ENCODE measurements around the gene CDK19.

The CDK19 gene

GRCh38 chr6:110710115-110710514 lies 105.2 kb downstream of the CDK19 start:
- no peak overlapping the region for H3K9ac ChIP-seq (ENCODE audit: low read depth in 1 of 2, low read length in 2 of 2)
- no peak overlapping the region for H3K4me3 ChIP-seq (ENCODE audit: low read depth in 1 of 2, low read length in 2 of 2)
- no peak overlapping the region for H3K27ac ChIP-seq (ENCODE audit: low read depth, low read length)
- no peaks in the 10 kb centered on the region for H3K4me1 ChIP-seq (ENCODE audit: control insufficient read depth in 1 of 2, insufficient read depth in 2 of 2, low read length in 2 of 2)
- no peaks in the 10 kb centered on the region for H3K27me3 ChIP-seq (ENCODE audit: control insufficient read depth in 1 of 2, insufficient read depth in 2 of 2, low read length in 2 of 2)
- no peaks in the 10 kb centered on the region for H3K36me3 ChIP-seq (ENCODE audit: control insufficient read depth in 1 of 2, insufficient read depth in 2 of 2, low read length in 2 of 2)
- no peaks in the 10 kb centered on the region for H3K9me3 ChIP-seq (ENCODE audit: control insufficient read depth in 1 of 2, low read length in 2 of 2)

GRCh38 chr6:110708295-110708950 lies 106.8 kb downstream of the CDK19 start:
- no peak overlapping the region for H3K9ac ChIP-seq (ENCODE audit: low read depth in 1 of 2, low read length in 2 of 2)
- H3K9me3 ChIP-seq (ENCODE audit: control insufficient read depth in 1 of 2, low read length in 2 of 2): no peaks in the 10 kb centered on the region
- no peaks in the 10 kb centered on the region for H3K36me3 ChIP-seq (ENCODE audit: control insufficient read depth in 1 of 2, insufficient read depth in 2 of 2, low read length in 2 of 2)
- H3K27ac ChIP-seq (ENCODE audit: low read depth, low read length): no peak overlapping the region
- H3K4me1 ChIP-seq (ENCODE audit: control insufficient read depth in 1 of 2, insufficient read depth in 2 of 2, low read length in 2 of 2): no peaks in the 10 kb centered on the region
- no peak overlapping the region for H3K4me3 ChIP-seq (ENCODE audit: low read depth in 1 of 2, low read length in 2 of 2)
- H3K27me3 ChIP-seq (ENCODE audit: control insufficient read depth in 1 of 2, insufficient read depth in 2 of 2, low read length in 2 of 2): no peaks in the 10 kb centered on the region

- no peaks in the 10 kb centered on the region for H3K36me3 ChIP-seq (ENCODE audit: control insufficient read depth in 1 of 2, insufficient read depth in 2 of 2, low read length in 2 of 2)
- H3K27ac ChIP-seq (ENCODE audit: low read depth, low read length): no peak overlapping the region
- H3K27me3 ChIP-seq (ENCODE audit: control insufficient read depth in 1 of 2, insufficient read depth in 2 of 2, low read length in 2 of 2): no peaks in the 10 kb centered on the region
- no peaks in the 10 kb centered on the region for H3K9me3 ChIP-seq (ENCODE audit: control insufficient read depth in 1 of 2, low read length in 2 of 2)
- H3K9ac ChIP-seq (ENCODE audit: low read depth in 1 of 2, low read length in 2 of 2): no peak overlapping the region
- H3K4me3 ChIP-seq (ENCODE audit: low read depth in 1 of 2, low read length in 2 of 2): no peak overlapping the region
- no peaks in the 10 kb centered on the region for H3K4me1 ChIP-seq (ENCODE audit: control insufficient read depth in 1 of 2, insufficient read depth in 2 of 2, low read length in 2 of 2)
Observed at GRCh38 chr6:110705543-110705942, 109.7 kb downstream of the CDK19 start.

GRCh38 chr6:110703906-110704594 lies 111.2 kb downstream of the CDK19 start:
- Histone ChIP-seq H3K9ac (ENCODE audit: low read depth in 1 of 2, low read length in 2 of 2) (no peak overlapping the region), H3K9me3 (ENCODE audit: control insufficient read depth in 1 of 2, low read length in 2 of 2) (no peaks in the 10 kb centered on the region), H3K27ac (ENCODE audit: low read depth, low read length) (no peak overlapping the region), H3K36me3 (ENCODE audit: control insufficient read depth in 1 of 2, insufficient read depth in 2 of 2, low read length in 2 of 2) (no peaks in the 10 kb centered on the region), H3K4me1 (ENCODE audit: control insufficient read depth in 1 of 2, insufficient read depth in 2 of 2, low read length in 2 of 2) (no peaks in the 10 kb centered on the region), H3K4me3 (ENCODE audit: low read depth in 1 of 2, low read length in 2 of 2) (no peak overlapping the region), H3K27me3 (ENCODE audit: control insufficient read depth in 1 of 2, insufficient read depth in 2 of 2, low read length in 2 of 2) (no peaks in the 10 kb centered on the region)

GRCh38 chr6:110703010-110703905 lies 112.0 kb downstream of the CDK19 start:
- Histone ChIP-seq H3K9me3 (ENCODE audit: control insufficient read depth in 1 of 2, low read length in 2 of 2) (no peaks in the 10 kb centered on the region), H3K27ac (ENCODE audit: low read depth, low read length) (no peak overlapping the region), H3K4me3 (ENCODE audit: low read depth in 1 of 2, low read length in 2 of 2) (no peak overlapping the region), H3K27me3 (ENCODE audit: control insufficient read depth in 1 of 2, insufficient read depth in 2 of 2, low read length in 2 of 2) (no peaks in the 10 kb centered on the region), H3K9ac (ENCODE audit: low read depth in 1 of 2, low read length in 2 of 2) (no peak overlapping the region), H3K4me1 (ENCODE audit: control insufficient read depth in 1 of 2, insufficient read depth in 2 of 2, low read length in 2 of 2) (no peaks in the 10 kb centered on the region), H3K36me3 (ENCODE audit: control insufficient read depth in 1 of 2, insufficient read depth in 2 of 2, low read length in 2 of 2) (no peaks in the 10 kb centered on the region)

- H3K36me3 ChIP-seq (ENCODE audit: control insufficient read depth in 1 of 2, insufficient read depth in 2 of 2, low read length in 2 of 2): no peaks in the 10 kb centered on the region
- no peaks in the 10 kb centered on the region for H3K4me1 ChIP-seq (ENCODE audit: control insufficient read depth in 1 of 2, insufficient read depth in 2 of 2, low read length in 2 of 2)
- no peak overlapping the region for H3K4me3 ChIP-seq (ENCODE audit: low read depth in 1 of 2, low read length in 2 of 2)
- H3K27ac ChIP-seq (ENCODE audit: low read depth, low read length): no peak overlapping the region
- no peak overlapping the region for H3K9ac ChIP-seq (ENCODE audit: low read depth in 1 of 2, low read length in 2 of 2)
- no peaks in the 10 kb centered on the region for H3K27me3 ChIP-seq (ENCODE audit: control insufficient read depth in 1 of 2, insufficient read depth in 2 of 2, low read length in 2 of 2)
- no peaks in the 10 kb centered on the region for H3K9me3 ChIP-seq (ENCODE audit: control insufficient read depth in 1 of 2, low read length in 2 of 2)
Observed at GRCh38 chr6:110699780-110700179, 115.5 kb downstream of the CDK19 start.

- Histone ChIP-seq H3K27me3 (ENCODE audit: control insufficient read depth in 1 of 2, insufficient read depth in 2 of 2, low read length in 2 of 2) (no peaks in the 10 kb centered on the region), H3K36me3 (ENCODE audit: control insufficient read depth in 1 of 2, insufficient read depth in 2 of 2, low read length in 2 of 2) (no peaks in the 10 kb centered on the region), H3K27ac (ENCODE audit: low read depth, low read length) (no peak overlapping the region), H3K9me3 (ENCODE audit: control insufficient read depth in 1 of 2, low read length in 2 of 2) (no peaks in the 10 kb centered on the region), H3K4me1 (ENCODE audit: control insufficient read depth in 1 of 2, insufficient read depth in 2 of 2, low read length in 2 of 2) (peaks cover 6% of the 10 kb centered on the region in 2 donors), H3K9ac (ENCODE audit: low read depth in 1 of 2, low read length in 2 of 2) (no peak overlapping the region), H3K4me3 (ENCODE audit: low read depth in 1 of 2, low read length in 2 of 2) (no peak overlapping the region)
Observed at GRCh38 chr6:110693994-110694393, 121.3 kb downstream of the CDK19 start.

- Histone ChIP-seq H3K9me3 (ENCODE audit: control insufficient read depth in 1 of 2, low read length in 2 of 2) (no peaks in the 10 kb centered on the region), H3K4me3 (ENCODE audit: low read depth in 1 of 2, low read length in 2 of 2) (no peak overlapping the region), H3K9ac (ENCODE audit: low read depth in 1 of 2, low read length in 2 of 2) (no peak overlapping the region), H3K4me1 (ENCODE audit: control insufficient read depth in 1 of 2, insufficient read depth in 2 of 2, low read length in 2 of 2) (peaks cover 13% of the 10 kb centered on the region in 2 donors), H3K27ac (ENCODE audit: low read depth, low read length) (no peak overlapping the region), H3K27me3 (ENCODE audit: control insufficient read depth in 1 of 2, insufficient read depth in 2 of 2, low read length in 2 of 2) (no peaks in the 10 kb centered on the region), H3K36me3 (ENCODE audit: control insufficient read depth in 1 of 2, insufficient read depth in 2 of 2, low read length in 2 of 2) (no peaks in the 10 kb centered on the region)
Observed at GRCh38 chr6:110693296-110693695, 122.0 kb downstream of the CDK19 start.

GRCh38 chr6:110690916-110691315 lies 124.4 kb downstream of the CDK19 start:
- Histone ChIP-seq H3K9ac (ENCODE audit: low read depth in 1 of 2, low read length in 2 of 2) (no peak overlapping the region), H3K4me3 (ENCODE audit: low read depth in 1 of 2, low read length in 2 of 2) (no peak overlapping the region), H3K9me3 (ENCODE audit: control insufficient read depth in 1 of 2, low read length in 2 of 2) (no peaks in the 10 kb centered on the region), H3K27ac (ENCODE audit: low read depth, low read length) (no peak overlapping the region), H3K36me3 (ENCODE audit: control insufficient read depth in 1 of 2, insufficient read depth in 2 of 2, low read length in 2 of 2) (no peaks in the 10 kb centered on the region), H3K4me1 (ENCODE audit: control insufficient read depth in 1 of 2, insufficient read depth in 2 of 2, low read length in 2 of 2) (peaks cover 13 to 17% of the 10 kb centered on the region in 2 donors), H3K27me3 (ENCODE audit: control insufficient read depth in 1 of 2, insufficient read depth in 2 of 2, low read length in 2 of 2) (no peaks in the 10 kb centered on the region)

GRCh38 chr6:110690106-110690654 lies 125.1 kb downstream of the CDK19 start:
- H3K9me3 ChIP-seq (ENCODE audit: control insufficient read depth in 1 of 2, low read length in 2 of 2): no peaks in the 10 kb centered on the region
- H3K27me3 ChIP-seq (ENCODE audit: control insufficient read depth in 1 of 2, insufficient read depth in 2 of 2, low read length in 2 of 2): no peaks in the 10 kb centered on the region
- H3K36me3 ChIP-seq (ENCODE audit: control insufficient read depth in 1 of 2, insufficient read depth in 2 of 2, low read length in 2 of 2): no peaks in the 10 kb centered on the region
- H3K27ac ChIP-seq (ENCODE audit: low read depth, low read length): no peak overlapping the region
- H3K4me3 ChIP-seq (ENCODE audit: low read depth in 1 of 2, low read length in 2 of 2): no peak overlapping the region
- peaks cover 13 to 17% of the 10 kb centered on the region in 2 donors for H3K4me1 ChIP-seq (ENCODE audit: control insufficient read depth in 1 of 2, insufficient read depth in 2 of 2, low read length in 2 of 2)
- no peak overlapping the region for H3K9ac ChIP-seq (ENCODE audit: low read depth in 1 of 2, low read length in 2 of 2)
